Stomach (tissue), 9 donors: ENCODE data around the gene SKI. TPM values are rescaled to one million over a fixed set of nuclear protein-coding genes. Genes with fewer than 3 reads are reported as not detected.
A peak's percentile ranks its signal among the peaks of the same experiment; 100 is the strongest.

Source experiments
- DNase-seq, 2 donors: peaks; one replicate each; pipeline versions ENCODE4 v3.0.0 to v3.0.0-alpha.2; 2013 to 2019
- H3K27ac ChIP-seq, 5 donors: fragments of 200-600 bp in 4 of 5; sonication (generic) in 4 of 5; one replicate each; pipeline ENCODE4 v1.5.1; 2013 to 2019; ENCODE audit warnings: mild to moderate bottlenecking in 1 of 5, moderate library complexity in 1 of 5
- H3K27me3 ChIP-seq, 3 donors: fragments of 200-600 bp; sonication (generic); one replicate each; pipeline ENCODE4 v1.5.1; 2017 to 2019; ENCODE audit warnings: mixed run types in 1 of 3
- H3K36me3 ChIP-seq, 4 donors: fragments of 200-600 bp; sonication (generic); 1 replicate in 3 of 4; 2 replicates in 1 of 4; pipeline ENCODE4 v1.5.1; 2016 to 2019
- H3K4me1 ChIP-seq, 4 donors: fragments of 200-600 bp; sonication (generic); one replicate each; pipeline ENCODE4 v1.5.1; 2016 to 2019
- H3K4me3 ChIP-seq, 4 donors: fragments of 200-600 bp; sonication (generic) in 3 of 4; one replicate each; pipeline ENCODE4 v1.5.1; 2016 to 2019; ENCODE audit warnings: mild to moderate bottlenecking in 1 of 4
- H3K9me3 ChIP-seq, 4 donors: fragments of 200-600 bp; sonication (generic); one replicate each; pipeline ENCODE4 v1.5.1; 2016 to 2019
- CTCF ChIP-seq, 7 experiments: fragments of 450-650 bp in 4 of 7; fragments of 200-600 bp in 3 of 7; sonication (generic) in 3 of 7; IDR thresholded peaks; one replicate each; pipeline ENCODE4 v1.5.1; 2016 to 2019; ENCODE audit warnings: antibody characterized with exemption in 7 of 7, control low read depth in 2 of 7, mild to moderate bottlenecking in 1 of 7
- EP300 ChIP-seq: sonication (generic); formaldehyde crosslinking; IDR thresholded peaks from one replicate; pipeline ENCODE4 v1.6.1; 2017; ENCODE audit warnings: antibody characterized with exemption
- POLR2A ChIP-seq, 4 donors: fragments of 450-650 bp; IDR thresholded peaks; one replicate each; pipeline ENCODE4 v1.6.1; 2016; ENCODE audit warnings: antibody characterized with exemption in 4 of 4, control low read depth in 2 of 4, mild to moderate bottlenecking in 1 of 4, moderate library complexity in 1 of 4
- POLR2AphosphoS5 ChIP-seq, 3 donors: sonication (generic); formaldehyde crosslinking; IDR thresholded peaks; one replicate each; pipeline ENCODE4 v1.6.1; 2016; ENCODE audit warnings: antibody characterized with exemption in 3 of 3
- WGBS, 5 donors: extraction: QIAGEN DNeasy Blood & Tissue Kit in 3 of 5; methylation state at CpG; one replicate each; pipeline versions ENCODE4 v1.1.5 to v1.1.7; 2013 to 2018; 5-methylcytosine and 5-hydroxymethylcytosine counted together
- intact Hi-C: fragments of 100-400 bp; cut with DNase I; formaldehyde crosslinking; loops from one replicate; pipeline ENCODE4 v1.15.1; 2023; ENCODE audit warnings: low total_unique reads
- polyA plus RNA-seq, 3 donors: library from polyadenylated mRNA; stranded (reverse); fragments of 200-250 nt; gene quantifications; one replicate each; pipeline ENCODE4 v1.2.3, GENCODE V29; 2013
- total RNA-seq, 5 donors: library from RNA; depleted of rRNA; stranded (reverse); fragments of >200 nt; gene quantifications; one replicate each; pipeline versions ENCODE4 v1.1.0 to v1.2.3, GENCODE V29; 2014 to 2016
- donor health status: healthy with polysubstance abuse.
- donor health status: Bipolar disorder and iron deficiency.
- donor health status: healthy.

SKI gene
- total and polyA plus RNA-seq, 8 donors, result 7.4 to 84.0 (median 21.0) TPM

- Histone ChIP-seq H3K27ac (peak overlapping the region in 3 of 5 donors; percentile 23 to 92 (median 89)), H3K4me1 (peaks cover 85 to 100% (median 97%) of the 10 kb centered on the region in 4 donors), H3K9me3 (no peaks in the 10 kb centered on the region), H3K4me3 (peak overlapping the region in 2 of 4 donors; percentile 5 to 20), H3K27me3 (no peaks in the 10 kb centered on the region), H3K36me3 (peaks cover 0 to 8% (median 7%) of the 10 kb centered on the region in 4 donors)
- TF ChIP-seq POLR2A (IDR thresholded peaks at IDR 0.05), result no peak
- TF ChIP-seq EP300, result no peak
- TF ChIP-seq CTCF (IDR thresholded peaks at IDR 0.05), result no peak
- no peak for TF ChIP-seq POLR2AphosphoS5 (IDR thresholded peaks at IDR 0.05)
- WGBS, 5 donors, result 47 to 67% (median 59%) methylated on average over 6 of the region's 6 CpGs
- no peak for DNase-seq
- intact Hi-C loops, result no loop called here
Observed at GRCh38 chr1:2239013-2239370, 10.9 kb downstream of the SKI start.

GRCh38 chr1:2239384-2239985 lies 11.4 kb downstream of the SKI start:
- Histone ChIP-seq H3K9me3 (no peaks in the 10 kb centered on the region), H3K27ac (peak overlapping the region; percentile 3 to 92 (median 45)), H3K27me3 (no peaks in the 10 kb centered on the region), H3K4me3 (peak overlapping the region in 1 of 4 donors; percentile 20), H3K4me1 (peaks cover 80 to 100% (median 94%) of the 10 kb centered on the region in 4 donors), H3K36me3 (peaks cover 0 to 8% (median 7%) of the 10 kb centered on the region in 4 donors)
- WGBS, 5 donors, result 74 to 83% (median 81%) methylated on average over 20 to 30 of the region's 30 CpGs
- TF ChIP-seq POLR2A (IDR thresholded peaks at IDR 0.05) (no peak), CTCF (IDR thresholded peaks at IDR 0.05) (no peak), POLR2AphosphoS5 (IDR thresholded peaks at IDR 0.05) (no peak)
- DNase-seq, result no peak
- intact Hi-C loops, result no loop called here

GRCh38 chr1:2240270-2241156 lies 12.4 kb downstream of the SKI start:
- TF ChIP-seq CTCF (IDR thresholded peaks at IDR 0.05) (no peak), EP300 (no peak), POLR2A (IDR thresholded peaks at IDR 0.05) (no peak), POLR2AphosphoS5 (IDR thresholded peaks at IDR 0.05) (peak in 1 of 3 donors; percentile 46)
- intact Hi-C loops, result no loop called here
- 42 to 49% (median 48%) methylated on average over 22 to 30 of the region's 30 CpGs for WGBS, 5 donors

GRCh38 chr1:2241820-2242219 lies 13.7 kb downstream of the SKI start:
- H3K27me3 ChIP-seq, result no peaks in the 10 kb centered on the region
- no peak overlapping the region for H3K4me3 ChIP-seq
- peaks cover 0 to 8% (median 7%) of the 10 kb centered on the region in 4 donors for H3K36me3 ChIP-seq
- no peaks in the 10 kb centered on the region for H3K9me3 ChIP-seq
- H3K27ac ChIP-seq, result peak overlapping the region in 1 of 5 donors; percentile 92
- 61 to 75% (median 68%) methylated on average over 8 to 13 of the region's 13 CpGs for WGBS, 5 donors
- TF ChIP-seq CTCF (IDR thresholded peaks at IDR 0.05) (no peak), EP300 (no peak), POLR2AphosphoS5 (IDR thresholded peaks at IDR 0.05) (no peak), POLR2A (IDR thresholded peaks at IDR 0.05) (no peak)
- intact Hi-C loops, result no loop called here
- DNase-seq, result no peak
- H3K4me1 ChIP-seq, result peaks cover 72 to 99% (median 87%) of the 10 kb centered on the region in 4 donors

More at GRCh38 chr1:2240270-2241156, 12.4 kb downstream of the SKI start:
- Histone ChIP-seq H3K27ac (peak overlapping the region in 4 of 5 donors; percentile 23 to 92 (median 54)), H3K4me1 (peaks cover 72 to 99% (median 87%) of the 10 kb centered on the region in 4 donors), H3K27me3 (no peaks in the 10 kb centered on the region), H3K4me3 (peak overlapping the region in 1 of 4 donors; percentile 3), H3K36me3 (peaks cover 0 to 8% (median 7%) of the 10 kb centered on the region in 4 donors), H3K9me3 (no peaks in the 10 kb centered on the region)
- DNase-seq, result peak; percentile 87 to 90
